HG03469 (cell line): ENCODE results near the gene OBP2A.

Experiments used
- ATAC-seq: cut with Tn5 transposase; IDR thresholded peaks from one replicate; pipeline ENCODE4 v1.9.1; 2021; ENCODE audit warnings: mild to moderate bottlenecking, moderate library complexity, moderate number of reproducible peaks; ENCODE audit not compliant: unreplicated experiment

The OBP2A gene

DNA sequence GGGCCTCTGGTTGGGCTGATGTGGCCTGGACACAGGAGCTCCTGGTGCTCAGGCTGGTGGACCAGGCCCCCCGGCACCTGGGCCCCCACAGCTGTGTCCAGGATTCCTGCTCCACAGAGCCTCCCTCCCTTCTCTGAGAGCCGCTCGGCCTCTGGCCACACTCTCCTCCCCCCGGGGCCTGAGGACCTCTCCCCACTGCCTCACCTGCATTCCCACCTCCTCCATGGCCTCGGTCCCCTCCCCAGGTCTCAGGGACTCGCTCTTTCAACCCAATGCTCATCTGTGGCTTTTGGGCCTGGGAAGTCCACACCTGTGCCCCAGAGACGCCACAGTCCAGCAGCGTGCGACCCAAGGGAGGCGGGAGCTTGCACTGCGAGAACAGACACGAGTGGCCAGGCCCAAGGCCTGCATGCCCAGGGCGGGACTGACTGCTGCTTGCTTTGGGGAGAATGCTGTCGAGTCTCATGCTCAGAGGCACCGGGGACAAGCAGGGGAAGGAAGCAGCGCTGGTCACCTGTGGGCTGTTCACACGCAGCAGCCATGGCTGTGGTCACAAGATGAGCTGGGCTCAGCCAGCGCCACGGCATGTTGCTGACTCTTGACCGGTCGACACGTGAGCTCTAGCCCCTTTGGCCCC is 30.2 kb downstream of the OBP2A start:
- no peak for ATAC-seq

DNA sequence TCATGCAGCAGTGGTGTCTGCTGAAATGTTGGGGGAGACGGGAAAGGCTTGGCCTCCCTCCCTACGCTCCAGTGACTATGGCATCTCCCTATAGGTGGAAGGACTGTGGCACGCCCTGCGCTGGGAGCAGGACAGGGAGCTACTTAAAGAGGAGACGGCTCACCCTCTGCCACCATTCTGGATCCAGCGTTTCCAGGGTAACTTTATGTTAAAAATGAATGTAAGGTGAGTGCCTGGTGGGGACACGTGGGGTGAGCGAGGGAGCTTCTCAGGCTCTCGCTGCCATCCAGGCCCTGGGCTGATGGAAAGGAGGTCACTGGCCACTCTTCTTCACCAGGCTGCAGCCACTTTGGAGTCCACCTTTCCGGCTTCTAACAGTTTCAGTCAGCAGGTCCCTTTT is 31.3 kb downstream of the OBP2A start:
- no peak for ATAC-seq

DNA sequence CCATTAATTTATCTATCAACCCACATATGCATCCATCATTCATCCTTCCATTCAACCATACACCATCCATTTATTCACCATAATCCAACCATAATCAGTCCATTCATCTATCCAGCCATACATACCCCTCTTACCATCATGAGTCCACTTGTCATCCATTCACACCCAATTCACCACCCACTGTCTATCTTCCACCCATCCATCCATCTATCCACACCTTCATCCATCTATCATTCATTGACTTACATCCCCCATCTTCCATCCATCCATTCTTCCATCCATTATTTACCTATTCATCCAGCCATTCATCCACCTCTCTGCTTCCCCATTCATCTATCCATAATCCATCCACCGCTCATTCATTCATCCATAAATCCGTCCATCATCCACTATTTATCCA is 33.4 kb downstream of the OBP2A start:
- no peak for ATAC-seq

DNA sequence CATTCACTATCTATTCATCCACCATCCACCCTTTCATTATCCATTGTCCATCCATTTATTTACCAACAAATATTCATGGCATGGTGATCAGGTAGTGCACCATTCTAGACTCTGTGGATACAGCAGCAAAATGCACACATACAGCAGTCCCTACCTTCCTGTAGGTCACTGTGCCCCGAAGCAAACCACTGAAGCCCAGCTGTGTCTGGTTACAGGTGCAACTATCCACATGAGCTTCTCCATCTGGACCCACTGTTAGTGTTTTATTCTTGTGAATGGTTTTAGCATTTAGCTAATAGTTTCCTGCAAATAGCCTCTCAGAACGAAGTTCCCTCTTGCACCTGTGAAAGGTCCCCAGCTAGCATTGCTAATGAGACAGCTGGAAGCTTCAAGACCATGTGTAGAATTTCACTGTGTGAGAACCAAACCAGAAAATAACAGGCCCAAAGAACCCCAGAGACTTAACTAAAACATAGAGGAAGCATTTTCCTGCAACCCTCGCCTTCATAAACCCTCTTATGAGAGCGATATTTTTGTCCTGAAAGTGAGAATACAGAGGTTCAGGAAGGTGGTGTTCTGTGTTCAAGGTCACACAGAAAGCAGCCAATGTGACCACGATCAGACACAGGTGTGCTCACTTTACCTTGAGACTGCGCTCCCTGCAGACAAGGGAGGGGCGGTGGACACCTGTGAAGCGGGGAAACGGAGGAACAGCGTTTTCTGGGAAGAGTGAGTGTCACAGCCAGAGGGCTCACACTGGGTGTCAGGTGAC is 34.1 kb downstream of the OBP2A start:
- ATAC-seq, result no peak

DNA sequence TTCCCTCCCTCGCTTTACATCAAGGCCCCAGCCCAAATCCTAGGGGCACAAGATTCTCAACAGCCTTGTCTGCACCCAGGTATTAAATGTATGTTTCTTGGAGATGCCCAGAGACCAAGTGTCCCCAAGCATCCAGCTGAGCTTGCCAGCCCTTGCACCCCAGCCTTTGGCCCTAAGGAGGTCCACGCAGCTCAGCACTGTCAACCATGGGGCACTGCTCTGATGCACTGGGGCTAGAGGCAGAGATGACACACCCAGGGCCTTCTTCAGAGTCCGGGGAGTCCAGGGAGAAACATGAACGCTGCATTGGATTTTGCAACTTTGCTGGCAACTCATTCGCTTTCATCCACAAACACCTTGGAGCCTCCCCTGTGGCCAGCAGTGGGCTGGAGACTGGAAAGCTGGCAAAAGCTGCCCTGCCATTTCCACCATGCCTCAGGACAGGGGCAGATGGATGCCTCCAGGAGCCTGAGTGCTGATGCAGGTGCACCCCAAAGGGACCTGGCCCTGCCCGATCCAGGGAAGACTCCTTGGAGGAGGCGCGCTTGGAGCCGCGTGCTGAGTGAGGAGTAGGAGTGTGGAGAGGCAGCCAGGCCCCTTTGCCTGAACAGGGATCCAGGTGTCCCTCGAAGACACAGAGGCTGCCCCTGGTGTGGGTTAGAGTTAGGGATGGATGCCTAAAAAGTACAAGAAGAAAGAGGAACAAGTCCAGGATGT is 34.9 kb downstream of the OBP2A start:
- ATAC-seq, result no peak

DNA sequence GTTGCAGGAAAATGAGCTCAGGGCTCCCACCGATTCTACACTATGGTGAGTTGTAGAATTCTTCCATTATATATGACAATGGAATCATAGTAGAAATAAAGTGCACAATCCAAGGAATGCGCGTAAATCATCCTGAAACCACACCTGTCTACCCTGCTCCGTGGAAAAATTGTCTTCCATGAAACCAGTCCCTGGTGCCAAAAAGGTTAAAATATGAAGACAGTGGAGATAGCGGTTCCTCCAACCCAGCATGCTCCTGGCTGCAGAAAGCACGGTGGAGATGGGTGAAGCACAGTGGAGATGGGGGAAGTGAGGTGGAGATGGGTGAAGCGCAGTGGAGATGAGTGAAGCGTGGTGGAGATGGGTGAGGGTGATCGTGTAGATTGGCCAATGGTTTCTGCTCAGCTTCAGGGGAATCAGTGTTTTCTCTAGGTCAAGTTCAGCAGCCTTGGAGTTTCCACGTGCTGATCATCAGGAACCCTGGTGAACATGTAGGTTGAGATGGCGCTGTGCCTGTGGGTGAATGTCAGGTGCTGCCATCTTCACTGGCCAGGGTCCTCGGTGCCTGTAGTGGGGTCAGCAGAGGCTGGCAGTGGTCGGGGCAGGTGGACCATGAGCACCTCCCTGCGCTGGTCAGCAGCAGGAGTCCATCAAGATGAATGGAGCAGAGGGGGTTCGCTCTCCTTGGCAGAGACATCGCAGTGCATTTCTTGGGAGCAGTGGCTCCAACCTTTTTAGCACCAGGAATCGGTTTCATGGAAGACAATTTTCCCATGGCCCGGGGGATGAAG is 35.9 kb downstream of the OBP2A start:
- no peak for ATAC-seq

DNA sequence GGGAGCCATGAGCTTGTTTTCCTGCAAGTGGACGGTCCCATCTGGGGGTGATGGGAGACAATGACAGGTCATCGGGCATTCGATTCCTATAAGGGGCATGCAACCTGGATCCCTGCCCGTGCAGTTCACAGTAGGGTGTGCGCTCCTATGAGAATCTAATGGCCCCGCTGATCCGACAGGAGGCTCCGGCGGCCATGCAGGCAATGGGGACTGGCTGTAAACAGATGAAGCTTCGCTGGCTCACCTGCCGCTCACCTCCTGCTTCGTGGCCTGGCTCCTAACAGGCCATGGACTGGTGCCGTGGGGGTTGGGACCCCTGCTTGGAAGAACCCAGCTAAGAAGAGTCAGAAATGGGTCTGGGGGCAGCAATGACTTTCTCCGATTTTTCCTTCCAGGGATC is 36.6 kb downstream of the OBP2A start:
- ATAC-seq, result no peak

DNA sequence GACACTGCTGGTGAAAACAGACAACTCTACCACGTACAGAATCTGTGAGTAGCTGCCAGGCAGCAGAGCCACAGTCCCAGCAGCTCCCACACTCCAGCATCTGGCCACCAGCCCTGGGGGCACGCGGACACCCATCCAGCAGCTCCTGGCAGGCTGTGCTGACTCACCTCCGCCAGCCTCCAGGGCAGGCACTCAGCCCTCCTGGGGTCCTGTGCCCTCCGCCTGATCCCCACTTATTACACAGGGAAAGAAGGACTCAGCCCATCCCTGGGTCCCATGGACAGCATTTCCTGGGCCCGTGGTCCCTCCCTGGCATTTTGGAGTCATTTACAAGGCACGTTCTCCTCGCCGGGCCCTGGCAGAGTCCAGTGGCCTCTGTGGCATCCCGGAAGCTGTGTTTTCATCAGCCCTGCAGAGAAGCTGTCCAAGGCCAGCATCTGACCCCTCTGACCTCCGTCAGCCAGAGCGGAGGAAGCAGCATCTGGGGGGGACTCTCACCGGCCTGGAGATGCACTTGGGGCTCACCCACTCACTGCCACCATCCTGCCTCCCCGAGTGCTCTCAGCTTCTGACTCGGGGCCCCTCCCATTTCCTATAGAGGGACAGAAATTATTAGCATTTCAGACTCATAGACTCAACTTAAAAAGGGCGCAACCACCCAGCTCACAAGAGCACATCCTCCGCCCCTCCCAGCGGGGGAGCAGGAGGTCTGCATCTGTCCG is 37.2 kb downstream of the OBP2A start:
- no peak for ATAC-seq

DNA sequence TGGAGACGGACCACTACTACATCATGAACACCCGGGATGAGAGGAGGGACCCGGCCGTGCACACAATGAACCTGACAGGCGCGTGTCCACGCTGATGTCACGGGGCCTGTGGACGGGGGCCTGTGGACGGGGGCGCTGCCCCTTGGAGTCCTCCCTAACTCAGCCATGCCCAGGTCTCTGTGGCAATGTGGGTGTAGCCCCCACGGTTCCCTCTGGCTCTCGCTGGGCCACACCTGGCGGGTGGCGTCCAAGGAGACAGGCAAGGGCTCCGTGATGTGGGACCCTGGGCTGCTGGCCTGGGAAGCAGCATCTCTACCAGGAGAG is 37.7 kb downstream of the OBP2A start:
- ATAC-seq, result no peak

DNA sequence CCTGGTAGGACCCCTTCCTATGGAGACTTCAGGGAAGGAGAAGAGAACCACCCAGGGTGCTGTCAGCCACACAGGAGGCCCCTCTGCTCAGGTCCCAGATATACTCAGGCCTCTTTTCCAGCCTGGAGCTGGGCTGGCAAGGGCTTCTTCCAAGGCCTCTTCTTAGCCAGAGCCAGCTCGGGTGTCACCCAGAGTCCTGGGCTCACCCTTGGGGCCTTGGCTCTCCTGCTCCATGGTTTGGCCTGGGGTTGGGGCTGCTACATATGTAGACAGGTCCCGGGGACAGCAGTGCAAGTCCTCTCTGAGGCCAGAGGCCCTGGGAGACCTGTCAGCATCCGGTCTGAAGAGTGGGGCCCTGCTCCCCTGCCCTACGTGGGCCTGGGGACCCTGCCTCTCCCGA is 38.4 kb downstream of the OBP2A start:
- no peak for ATAC-seq

DNA sequence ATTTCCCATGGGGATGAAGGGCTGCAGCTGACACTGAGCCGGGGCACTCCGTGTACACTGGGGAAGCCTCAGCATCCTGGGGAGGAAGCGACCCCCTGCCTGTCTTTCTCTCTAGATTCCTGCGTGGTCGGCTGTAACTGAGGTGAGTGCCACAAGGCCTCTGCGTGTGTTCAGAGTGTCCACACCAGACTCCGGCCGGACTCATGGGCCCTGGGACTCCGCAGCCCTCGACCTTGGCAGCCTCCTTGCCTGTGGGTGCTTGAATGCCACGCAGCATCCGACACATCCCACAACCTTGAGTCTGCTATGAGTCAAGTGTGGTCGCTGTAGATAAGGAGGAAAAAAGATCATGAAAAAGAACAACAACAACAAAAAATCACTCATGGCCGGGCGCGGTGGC is 39.0 kb downstream of the OBP2A start:
- ATAC-seq, result no peak

DNA sequence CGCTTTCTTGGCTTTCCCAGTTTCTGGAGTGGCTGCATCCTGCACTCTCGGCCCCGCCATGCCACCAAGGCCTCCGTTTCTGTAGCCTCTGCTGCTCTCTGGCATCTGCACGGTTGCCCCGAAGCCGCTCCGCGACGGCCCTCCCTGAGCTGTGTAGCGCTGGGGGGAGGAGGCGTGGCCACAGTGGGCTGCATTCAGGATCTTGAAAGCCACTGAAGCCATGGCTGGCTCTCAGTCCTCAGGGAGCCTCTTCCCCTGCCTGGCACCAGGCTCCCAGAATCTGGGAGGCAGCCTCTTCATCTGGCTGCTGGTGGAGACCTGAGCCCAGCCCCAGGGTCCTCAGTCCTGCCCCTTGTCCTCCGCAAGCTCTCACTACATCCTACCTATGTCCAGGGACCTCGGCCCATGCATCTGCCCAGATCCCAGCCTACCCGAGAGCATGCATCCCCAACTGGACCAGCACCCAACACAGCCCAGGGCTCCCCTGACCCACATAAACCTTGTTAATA is 40.7 kb downstream of the OBP2A start:
- no peak for ATAC-seq

DNA sequence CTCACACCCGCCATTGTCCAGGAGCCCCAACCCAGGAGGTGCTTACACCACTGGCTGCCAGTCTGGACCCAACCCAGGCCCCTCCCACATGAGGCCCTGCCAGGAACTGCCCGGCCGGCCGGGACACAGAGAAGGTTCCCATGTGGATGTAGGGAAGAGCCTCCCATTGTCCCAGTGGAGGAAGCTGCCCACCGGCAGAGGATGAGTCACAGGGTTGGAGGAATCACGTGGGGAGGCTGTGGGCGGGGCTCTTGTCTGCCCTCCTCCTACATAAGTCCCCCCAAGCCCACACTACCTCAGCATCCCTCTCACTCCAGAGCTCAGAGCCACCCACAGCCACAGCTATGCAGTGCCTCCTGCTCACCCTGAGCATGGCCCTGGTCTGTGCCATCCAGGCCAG is 41.7 kb downstream of the OBP2A start:
- no peak for ATAC-seq

DNA sequence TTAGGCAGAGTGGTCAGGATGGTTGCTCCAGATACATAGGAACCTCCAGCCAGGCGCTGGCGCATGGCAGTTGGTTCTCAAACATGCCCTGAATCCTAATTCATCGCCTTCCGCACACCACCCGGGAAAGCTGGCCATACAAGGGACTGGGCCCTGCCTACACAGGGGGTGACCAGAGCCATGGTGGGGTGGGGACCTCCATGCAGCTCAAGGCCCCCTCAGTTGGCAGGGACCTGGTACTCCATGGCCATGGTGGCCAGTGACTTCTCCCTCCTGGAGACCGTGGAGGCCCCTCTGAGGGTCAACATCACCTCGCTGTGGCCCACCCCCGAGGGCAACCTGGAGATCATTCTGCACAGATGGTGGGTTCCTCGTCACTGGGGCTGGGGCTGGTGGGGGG is 42.4 kb downstream of the OBP2A start:
- no peak for ATAC-seq

DNA sequence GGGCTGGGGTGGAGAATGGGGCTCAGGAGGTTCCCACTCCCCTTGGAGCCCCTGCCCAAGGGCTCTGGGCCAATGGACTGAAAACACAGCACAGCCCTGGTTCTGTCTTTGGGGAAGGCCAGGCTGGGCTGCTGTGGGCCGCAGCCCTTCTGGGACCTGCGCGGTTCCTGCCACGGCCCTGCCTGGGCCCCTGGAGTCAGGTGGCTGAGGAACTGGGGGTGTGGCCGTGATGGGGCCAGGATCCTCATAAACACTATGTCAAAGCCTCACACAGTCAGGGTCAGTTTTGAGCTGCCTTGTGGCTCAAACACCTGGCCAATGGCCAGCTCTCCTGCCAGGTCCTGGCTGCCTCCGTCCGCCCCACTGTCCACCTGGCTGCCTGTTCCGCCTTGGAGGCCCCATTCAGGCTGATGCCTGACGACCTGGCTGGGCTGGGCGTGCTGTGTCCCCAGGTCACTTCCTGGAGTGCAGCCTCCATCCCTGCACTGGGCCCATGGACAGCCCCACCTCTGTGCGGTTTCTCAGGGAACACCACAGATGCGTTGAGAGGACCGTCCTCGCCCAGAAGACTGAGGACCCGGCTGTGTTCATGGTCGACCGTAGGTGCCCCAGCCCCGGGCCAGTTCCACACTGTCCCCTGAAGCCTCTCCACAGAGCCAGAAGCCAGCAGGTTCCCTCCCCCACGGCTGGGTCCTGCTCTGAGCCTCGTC is 43.1 kb downstream of the OBP2A start:
- ATAC-seq, result no peak

DNA sequence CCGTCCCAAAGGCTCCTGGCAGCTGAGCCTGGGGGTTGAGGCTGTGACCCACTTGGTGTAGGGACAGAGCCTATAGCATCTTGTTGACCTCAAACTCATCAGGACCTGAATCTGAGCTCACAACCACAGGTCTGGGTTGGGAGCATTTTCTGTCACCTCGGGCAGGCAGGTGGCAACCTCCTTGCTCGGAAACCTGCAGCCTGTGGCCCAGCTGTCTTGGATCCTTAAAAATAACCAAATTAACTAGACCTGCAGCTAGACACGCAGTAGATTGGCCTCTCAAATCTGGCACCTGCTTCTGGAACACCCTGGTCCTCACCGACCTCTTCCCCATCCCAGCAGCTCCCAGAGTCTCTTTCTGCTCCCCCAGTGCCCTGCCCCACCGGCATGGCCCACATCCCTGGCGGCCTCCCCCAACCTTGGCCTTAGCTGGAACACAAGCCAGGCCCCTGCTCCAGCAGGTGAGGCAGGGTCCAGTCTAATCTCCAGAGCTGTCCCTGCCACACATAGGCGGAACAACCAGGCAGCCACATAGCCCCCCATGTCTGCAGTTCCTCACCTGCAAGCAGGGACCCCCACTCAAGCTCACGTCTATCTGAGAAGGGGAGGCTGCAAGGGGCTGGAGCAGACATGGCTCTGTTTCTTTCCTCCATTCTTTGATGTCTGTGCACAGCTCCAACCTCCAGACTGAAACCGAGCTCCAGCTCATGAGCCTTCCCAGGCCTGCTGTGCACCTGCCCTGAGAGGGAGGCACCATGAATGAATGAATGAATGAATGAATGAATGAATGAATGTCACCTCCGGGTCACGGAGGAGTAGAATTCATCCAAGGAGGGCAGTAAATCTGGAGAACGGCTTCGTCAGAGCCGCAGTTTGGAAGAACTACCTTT is 43.9 kb downstream of the OBP2A start:
- no peak for ATAC-seq

DNA sequence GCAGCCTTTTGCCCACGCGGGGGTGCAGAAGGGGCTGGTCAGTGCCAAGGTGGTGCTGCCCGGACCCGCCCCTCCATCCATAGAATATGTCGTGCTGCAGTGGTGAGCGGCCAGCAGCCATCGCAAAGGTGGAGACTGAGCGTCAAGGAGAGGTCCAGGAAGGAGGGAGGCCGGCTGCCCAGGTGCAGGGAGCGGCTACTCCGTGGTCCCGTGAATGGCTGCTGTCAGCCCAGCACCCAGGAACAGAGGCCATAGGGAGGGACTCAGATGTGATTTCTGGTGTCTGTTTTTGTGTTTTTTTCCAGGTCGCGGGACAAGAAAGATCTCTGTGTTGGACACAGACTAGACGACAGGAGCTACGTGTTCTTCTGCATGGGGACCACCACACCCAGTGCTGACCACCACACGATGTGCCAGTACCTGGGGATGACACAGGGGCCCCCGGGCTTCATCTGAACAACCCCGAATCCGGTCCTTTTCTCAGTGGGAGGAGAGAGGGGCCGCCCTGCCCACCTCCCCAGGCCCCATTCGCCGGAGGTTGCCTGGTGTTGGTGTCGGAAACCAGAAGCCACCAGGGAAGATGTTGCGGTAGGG is 44.7 kb downstream of the OBP2A start:
- ATAC-seq, result no peak

DNA sequence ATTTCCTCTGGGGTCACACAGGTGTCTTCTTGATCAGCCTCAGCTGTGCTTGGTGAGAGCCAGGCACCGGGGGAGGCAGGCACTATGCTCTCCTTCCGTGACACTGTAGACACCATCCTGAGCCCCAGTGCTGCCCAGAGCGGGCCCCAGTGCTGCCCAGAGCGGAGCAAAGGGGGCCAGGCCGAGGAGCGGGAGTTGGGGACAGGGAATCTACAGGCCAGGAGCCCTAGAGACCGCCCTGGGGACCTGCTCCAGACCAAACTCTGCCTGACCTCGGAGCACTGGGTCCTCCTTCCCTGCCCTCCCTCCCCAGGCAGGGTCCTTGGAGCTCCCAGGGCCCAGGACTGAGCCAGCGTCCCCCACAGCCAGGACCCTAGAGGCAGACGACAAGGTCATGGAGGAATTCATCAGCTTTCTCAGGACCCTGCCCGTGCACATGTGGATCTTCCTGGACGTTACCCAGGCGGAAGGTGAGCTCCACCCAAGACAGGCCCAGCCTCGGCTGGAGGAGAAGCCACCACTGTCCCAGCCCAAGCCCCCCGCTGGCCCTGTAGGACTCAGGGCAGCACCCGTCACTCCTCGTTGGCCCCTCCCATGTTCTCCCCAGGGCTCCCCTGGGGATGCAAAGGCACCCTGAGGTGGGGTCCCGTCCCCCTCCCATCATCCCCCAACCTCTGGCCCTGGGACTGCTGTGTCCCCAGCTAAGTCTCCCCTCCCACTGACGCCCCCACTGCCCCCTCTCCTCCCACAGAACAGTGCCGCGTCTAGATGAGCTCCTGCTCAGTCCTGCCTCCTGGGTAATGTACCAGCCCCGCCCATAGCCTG is 45.8 kb downstream of the OBP2A start:
- ATAC-seq, result no peak
